NCI-H146 treated with DMSO at 0.1 percent for 48 hours (cell line): ENCODE results near the gene KRTCAP2.

Source experiments
- DNase-seq: peaks from one replicate; lab custom pipeline; 2025; ENCODE audit not compliant: unreplicated experiment; lab: John Stamatoyannopoulos, UW

The KRTCAP2 gene

DNA sequence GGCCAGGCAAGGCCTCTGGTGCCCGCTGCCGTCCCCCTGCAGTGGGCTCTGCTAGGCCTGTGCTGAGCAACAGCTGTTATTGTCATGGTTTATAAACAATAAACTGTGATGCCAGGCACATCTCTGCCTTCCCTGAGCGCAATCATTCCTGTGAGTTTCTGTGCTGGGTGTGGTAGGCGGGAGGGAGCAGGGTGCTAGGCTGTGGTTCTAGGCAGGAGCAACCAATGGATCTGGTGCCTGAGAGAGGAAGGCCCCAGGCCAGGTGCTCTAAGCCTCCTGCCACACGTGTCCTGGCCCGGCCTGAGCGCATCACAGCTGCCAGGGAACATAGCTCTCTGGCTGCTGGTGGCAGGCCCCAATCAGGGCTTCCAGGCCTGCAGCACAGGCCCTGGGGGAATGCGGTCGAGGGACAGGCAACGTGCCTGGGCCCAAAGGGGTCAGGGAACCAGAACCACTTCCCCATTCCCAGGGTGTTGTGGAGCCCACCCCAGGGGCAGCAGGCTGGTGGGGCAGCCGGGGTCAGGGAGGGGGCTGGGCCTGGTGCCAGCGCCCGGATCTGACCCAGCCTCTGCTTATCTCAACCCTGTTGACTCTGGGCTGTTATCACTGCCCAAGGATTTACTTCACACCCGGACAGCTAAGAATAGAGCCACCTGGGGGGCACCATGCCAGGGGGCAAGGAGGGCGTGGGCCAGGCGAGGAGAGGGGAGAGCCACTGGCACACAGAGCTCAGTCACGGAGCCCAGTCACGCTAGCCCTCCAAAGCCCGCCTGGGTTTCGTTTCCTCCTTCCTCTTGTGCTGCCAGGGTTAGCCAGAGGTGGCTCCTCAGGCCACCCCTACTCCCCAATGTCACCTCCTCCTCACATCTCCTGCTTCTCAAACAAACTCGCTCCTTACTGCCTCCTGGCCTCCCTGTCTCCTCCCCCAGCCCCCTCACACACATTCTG lies 12.0 kb upstream of the KRTCAP2 start:
- DNase-seq, result no peak

DNA sequence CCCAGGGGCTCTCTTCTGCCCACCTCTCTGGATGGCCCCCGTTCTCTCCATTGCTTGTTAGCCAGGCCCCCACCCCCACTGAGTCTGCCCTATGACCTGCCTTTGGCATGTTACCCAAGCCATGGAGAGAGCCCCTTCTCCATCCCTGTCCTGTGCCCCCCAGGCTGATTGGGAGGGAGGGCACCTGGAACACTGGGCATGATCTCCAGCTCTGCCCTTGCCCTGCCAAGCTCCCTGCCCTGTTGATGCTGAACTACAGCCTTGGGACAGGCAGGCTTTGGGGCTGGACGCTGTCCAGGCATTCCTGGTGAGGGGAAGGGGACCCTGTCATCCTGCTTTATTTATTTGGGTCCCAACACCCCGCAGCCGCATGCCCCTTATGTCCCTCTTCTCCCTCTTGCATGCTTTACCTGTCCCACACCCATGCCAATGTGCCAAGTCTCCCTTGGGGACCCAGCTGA lies 11.3 kb upstream of the KRTCAP2 start:
- no peak for DNase-seq

DNA sequence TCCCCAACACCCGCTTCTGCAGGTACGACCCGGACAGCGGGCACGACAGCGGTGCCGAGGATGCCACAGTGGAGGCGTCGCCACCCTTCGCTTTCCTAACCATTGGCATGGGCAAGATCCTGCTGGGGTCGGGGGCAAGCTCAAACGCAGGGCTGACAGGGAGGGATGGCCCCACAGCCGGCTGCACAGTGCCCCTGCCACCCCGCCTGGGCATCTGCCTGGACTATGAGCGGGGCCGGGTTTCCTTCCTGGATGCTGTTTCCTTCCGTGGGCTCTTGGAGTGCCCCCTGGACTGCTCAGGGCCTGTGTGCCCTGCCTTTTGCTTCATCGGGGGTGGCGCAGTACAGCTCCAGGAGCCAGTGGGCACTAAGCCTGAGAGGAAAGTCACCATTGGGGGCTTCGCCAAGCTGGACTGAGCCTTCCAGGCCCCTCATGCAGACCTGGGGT lies 10.7 kb upstream of the KRTCAP2 start:
- DNase-seq, result no peak

DNA sequence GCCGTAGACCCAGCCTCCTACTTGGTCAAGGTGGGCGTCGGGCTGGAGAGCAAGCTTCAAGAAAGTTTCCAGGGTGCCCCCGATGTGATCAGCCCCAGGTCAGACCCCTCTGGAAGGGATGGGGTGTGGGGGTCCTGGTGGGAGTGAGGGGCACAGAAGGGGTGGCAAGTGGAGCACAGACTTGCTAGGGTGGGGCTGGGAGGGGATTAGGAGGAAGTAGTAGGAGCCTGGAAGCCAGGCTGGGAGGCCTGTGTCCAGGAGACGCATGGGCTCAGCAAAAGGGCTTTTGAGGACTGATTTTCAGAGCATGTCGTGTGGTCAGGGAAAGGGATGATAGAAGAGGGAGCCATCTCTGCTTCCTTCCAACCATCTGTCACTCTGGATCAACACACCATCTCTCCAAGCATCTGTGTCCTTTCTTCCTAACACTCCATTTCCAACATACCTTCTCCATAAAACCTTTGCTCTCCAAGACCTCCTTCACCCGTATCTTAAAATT lies 9.0 kb upstream of the KRTCAP2 start:
- DNase-seq, result no peak

DNA sequence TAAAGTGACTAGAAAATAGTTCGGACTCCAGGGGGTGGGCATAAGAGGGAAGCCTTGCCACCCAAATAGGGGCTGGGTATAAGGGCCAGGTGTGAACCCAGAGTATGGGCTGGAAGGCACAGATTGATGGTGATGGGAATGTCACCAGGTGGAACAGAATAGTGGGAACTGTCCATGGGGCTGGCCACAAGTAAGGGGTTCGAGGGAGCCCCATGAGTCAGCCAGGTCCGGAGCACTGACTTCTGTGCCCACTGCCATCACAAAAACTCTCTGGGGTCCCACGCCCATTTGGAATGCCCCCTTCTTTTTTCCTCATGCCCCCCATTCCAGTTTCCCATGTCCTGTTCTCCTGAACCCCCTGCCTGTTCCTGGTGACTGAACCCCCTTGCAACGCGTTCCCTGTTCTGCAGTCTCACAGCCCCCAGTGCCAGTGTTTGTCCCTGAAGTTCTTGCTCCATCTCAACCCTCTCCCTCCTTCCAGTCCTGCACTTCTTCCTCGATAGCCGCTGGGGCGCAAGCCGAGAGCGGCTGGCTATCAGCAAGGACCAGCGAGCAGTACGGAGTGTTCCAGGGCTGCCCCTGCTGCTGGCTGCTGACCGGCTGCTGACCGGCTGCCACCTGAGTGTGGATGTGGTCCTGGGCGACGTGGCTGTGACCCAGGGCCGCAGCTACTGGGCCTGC lies 8.4 kb upstream of the KRTCAP2 start:
- DNase-seq, result no peak

DNA sequence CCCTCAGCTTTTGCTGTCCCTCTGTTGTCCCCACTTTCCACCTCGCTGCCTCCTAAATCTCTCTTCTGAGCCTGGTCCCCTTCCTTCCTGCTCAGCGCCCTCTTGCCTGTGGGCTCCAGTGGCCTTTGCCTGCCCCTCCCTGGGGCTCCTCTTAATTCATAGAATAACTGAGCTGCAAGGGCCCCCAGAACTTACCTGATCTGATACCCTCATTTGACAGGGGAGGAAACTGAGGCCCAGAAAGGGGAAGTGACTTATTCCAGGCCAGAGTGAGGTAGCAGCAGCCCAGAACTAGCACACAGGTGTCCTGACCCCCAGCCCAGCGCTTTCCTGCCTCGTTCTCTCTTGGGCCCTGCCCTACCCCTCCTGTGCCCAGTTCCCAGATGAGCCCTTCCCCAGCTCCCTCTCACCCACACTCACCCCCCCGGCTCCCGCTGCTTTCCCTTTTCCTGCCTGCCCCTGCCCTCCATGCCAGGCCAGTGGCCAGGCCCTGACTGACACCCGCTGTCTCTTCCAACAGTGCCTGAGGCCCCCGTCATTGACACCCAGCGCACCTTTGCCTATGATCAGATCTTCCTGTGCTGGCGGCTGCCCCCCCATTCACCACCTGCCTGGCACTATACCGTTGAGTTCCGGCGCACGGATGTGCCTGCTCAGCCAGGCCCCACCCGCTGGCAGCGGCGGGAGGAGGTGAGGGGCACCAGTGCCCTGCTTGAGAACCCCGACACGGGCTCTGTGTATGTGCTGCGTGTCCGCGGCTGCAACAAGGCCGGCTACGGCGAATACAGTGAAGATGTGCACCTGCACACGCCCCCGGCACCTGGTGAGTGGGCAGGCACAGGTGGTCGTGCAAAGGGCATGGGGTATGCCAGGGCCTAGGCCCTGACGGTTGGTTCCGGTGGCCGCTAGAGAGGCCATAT lies 6.3 kb upstream of the KRTCAP2 start:
- DNase-seq, result no peak

DNA sequence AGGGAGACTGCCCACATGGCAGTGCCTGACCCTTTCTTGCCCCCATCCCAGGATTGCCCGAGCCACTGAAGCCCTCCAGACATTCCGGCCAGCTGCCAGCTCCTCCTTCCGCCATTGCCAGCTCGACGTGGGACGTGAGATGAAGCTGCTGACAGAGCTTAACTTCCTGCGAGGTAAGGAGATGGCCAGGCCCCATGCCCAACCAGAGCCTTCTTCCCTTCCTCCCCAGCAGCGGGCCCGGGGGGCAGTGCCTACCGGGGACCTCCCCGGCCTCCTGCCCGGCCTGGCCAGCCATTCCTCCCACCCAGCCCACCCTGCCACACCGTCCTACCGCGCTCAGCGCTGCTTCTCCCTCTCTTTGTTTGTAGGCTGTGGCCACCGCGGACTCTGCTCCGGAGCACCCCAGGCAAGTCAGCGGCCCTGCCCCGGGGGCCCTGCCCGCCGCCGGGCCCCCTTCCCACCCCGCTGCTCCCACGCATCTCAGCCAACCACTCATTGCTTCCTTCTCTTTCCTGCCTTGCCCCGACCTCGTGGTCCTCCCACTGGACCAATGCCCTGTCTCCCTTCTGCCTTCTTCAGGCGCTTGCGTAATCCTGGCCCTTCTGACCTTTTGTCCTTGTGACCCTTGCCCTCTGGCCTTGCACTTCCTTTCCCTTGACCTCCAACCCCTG lies 5.5 kb upstream of the KRTCAP2 start:
- no peak for DNase-seq

DNA sequence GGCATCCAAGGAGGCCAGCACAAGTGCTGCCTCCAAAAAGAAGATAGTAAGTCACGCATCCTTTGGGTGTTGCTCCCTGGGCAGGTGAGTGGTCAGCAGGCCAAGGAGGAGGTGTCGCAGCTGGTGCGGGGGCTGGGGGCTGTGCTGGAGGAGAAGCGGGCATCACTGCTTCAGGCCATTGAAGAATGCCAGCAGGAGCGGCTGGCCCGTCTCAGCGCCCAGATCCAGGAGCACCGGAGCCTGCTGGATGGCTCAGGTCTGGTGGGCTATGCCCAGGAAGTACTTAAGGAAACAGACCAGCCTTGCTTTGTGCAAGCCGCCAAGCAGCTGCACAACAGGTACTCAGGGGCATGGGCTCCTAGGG lies 4.8 kb upstream of the KRTCAP2 start:
- no peak for DNase-seq

DNA sequence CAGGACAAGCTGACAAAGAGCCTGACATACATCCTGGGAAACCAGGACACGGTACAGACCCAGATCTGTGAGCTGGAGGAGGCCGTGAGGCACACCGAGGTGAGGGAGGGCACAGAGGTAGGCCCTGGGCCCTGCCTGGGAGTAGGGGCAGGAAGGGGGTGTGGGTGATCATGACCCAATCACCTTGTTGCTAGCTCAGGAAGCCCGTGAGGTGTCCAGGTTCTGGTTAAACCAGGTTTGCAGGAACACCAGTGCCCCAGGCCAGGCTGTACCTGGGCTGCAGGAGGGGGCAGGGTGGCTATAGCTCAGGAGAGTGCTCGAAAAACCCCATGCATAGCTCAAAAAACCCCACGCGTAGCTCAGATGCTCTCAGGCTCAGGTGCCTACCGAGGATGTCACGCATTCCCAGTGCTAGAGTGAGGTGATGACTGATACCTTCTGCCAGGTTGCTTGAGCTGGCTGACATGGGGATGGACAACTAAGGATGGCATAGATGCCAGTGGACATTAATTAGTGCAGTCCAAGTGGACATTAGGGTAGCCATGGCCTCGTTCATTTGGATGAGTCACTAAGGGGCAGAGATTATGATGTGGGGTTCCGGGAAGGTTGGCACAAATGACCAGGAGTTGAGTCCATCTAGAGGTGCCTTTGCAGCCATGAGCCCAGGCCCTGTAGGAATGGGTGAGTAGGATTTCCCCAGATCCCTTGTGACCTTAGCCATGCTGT lies 4.3 kb upstream of the KRTCAP2 start:
- DNase-seq, result no peak

DNA sequence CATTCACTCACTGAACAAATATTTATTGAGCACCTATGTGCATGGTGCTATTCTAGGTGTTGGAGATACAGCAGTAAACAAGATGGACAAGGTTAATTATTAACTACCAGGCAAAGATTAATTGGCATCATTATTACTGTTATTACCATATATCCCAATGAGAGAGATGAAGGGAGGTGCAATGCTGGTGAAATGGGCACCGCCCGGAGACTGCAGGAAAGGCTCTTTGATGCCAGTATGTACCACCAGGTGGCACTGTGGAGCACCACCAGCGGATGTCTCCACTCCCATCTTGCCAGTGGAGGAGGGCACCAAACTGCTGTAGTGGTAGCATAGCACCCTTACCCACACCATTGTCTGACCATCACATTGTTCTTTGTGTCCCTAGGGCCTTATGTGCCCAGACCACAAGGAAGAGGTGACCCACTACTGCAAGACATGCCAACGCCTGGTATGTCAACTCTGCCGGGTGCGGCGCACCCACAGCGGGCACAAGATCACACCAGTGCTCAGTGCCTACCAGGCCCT lies 3.5 kb upstream of the KRTCAP2 start:
- peak; percentile 38 for DNase-seq

DNA sequence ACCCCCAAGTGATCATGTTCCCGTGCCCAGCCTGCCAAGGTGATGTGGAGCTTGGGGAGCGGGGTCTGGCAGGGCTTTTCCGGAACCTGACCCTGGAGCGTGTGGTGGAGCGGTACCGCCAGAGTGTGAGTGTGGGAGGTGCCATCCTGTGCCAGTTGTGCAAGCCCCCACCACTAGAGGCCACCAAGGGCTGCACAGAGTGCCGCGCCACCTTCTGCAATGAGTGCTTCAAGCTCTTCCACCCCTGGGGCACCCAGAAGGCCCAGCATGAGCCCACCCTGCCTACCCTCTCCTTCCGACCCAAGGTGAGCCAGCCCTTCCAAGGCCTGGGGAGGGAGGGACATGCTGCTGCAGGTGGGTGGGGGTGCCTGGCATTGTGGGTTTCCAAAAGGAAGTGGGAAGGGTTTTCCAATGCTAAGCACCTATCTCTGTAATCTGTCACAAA lies 2.8 kb upstream of the KRTCAP2 start:
- no peak for DNase-seq

DNA sequence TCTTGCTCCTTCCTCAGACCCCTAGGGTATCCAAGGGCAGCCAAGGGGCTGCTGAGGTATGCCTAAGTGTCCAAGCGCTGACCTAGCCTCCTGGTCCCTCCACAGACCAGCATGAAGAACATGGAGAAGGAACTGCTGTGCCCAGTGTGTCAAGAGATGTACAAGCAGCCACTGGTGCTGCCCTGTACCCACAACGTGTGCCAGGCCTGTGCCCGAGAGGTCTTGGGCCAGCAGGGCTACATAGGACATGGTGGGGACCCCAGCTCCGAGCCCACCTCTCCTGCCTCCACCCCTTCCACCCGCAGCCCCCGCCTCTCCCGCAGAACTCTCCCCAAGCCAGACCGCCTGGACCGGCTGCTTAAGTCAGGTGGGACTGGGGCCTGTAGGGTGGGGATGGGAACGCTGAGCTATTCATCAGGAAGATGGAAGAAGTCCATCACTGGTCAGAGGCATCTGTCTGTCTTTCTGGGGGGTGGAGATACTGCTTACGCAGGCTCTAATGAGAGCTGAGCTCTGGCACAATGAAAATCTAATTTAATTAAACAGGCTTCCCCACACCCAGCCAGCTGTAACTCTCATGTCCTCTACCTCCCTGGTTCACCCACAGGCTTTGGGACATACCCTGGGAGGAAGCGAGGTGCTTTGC lies 2.3 kb upstream of the KRTCAP2 start:
- DNase-seq, result no peak

DNA sequence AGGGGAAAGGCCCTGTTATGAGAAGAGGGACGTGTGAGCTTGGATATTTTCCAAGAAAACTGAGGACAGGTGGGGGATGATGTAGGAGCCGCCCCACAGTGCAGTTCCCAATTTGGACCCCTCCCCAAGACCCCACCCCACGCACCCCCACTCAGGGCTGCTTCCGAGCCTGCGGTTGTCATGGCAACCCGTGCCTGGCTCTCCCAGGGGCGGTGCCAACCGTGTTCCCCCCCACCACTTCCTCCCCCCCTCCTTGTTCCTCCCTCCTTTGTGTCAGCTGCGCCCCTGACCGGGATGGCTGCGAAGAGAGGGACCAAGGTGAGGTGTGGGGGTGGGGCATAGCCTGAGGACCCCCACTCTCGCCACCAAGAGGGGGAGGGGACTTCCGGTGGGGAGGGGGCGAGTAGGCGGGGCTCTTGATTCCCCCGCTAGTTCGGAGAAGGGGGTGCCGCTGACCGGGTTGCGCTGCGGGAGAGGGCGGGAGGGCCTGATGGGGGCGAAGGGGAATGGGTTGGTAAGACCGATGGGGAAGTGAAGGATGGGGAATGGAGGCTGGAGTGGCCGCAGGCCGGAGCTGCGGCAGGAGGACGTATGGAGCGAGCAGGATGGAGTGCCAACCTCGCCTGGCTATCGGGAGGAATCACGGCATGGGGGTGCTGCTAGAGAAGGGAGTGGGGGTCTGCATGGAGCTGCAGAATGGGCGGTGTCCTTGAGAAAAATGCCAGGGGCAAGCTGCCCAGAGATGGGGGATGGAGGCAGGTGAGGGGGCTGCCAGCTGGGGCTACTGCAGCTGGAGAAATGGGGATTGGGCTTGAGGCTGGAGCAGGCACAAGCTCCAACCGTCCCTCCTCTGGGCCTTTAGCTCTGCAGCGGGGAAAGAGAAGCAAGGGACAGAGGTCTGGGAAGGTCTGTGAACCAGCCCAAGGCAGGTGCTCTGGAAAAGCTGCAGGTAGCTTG lies 1.5 kb upstream of the KRTCAP2 start:
- DNase-seq, result peak; percentile 62

DNA sequence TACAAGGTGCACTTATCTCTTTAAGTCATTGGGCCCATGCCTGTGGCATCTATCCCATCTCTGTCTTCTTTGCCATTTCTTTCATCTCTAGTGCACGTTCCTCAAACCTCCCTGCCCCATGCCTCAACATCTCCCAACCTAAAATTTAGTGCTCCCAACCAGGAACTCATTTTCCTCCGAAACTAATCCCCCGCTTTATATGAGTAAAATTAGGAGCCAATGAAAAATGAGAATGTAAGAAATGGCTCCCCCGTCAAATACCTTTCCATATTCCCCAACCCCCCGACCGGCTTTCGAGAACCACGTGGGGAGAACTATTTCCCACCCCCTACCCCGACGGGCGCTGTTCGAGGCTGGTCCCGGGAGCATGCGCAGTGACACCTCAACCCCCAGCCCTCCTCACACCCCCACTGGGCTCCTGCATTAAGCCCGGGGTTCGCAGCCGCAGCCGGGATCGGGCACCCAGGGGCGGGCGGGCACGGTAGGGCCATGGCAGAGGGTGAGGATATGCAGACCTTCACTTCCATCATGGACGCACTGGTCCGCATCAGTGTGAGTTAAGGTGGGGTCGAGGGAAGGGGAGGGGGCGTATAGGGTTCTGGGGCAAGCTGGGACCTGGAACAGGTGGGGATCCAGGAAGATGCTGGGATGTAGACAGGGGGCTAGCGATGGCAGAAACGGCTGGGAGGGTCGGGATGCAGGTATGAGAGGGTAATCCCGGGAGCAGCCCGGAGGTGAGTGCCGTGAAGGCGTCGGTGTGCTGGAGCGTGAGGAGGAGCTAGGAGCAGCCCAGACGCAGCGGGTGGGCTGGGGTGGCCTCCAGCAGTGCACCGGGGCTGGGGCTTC lies 597 bp upstream of the KRTCAP2 start, which contains the start of gene TRIM46:
Gene TRIM46, plus strand, starts transcription at position 372 of the 846 bp plus-strand sequence. Its CDS starts 118 bp downstream, at position 490.
- DNase-seq, result peak; percentile 62

DNA sequence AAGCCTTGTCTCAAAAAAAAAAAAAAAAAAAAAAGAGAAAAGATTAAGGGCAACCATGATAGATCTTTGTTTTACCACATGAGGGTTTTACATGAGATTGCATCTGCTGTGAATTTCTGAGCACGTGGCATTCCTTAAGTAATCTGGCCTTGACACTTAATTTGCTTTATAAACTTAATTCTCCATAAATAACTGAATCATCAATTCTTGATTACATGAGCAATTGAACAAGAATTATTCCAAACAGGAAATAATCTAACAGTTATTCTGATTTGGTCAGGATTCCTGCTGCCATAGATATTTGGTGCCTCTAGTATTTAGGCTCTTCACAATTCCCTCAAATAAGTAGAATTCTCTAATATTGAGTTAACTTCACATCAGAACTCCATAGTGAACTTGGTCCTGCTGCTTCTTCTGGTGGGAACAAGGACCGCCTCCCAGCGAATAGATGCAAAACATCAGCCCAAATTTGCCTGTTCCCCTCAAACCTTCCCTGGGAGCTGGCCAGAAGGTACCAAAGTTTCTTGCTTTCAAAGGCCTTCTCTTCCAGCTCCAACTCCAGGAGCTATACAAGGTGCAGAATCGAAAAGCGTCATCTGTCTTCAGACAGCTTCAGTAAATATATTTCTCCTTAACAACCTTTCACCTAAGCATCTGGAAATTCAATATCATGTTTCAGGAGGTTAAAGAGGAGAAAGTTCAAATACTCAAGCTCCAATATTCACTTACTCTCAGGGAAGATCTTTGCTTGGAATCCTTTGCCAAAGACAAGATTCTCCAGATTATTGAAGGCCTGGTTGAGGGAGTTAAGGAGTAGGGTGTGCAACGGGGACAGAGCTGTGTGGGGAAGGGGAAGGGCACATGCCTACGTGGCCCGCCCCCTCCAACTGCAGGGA lies 1.0 kb downstream of the KRTCAP2 start:
- DNase-seq, result no peak

DNA sequence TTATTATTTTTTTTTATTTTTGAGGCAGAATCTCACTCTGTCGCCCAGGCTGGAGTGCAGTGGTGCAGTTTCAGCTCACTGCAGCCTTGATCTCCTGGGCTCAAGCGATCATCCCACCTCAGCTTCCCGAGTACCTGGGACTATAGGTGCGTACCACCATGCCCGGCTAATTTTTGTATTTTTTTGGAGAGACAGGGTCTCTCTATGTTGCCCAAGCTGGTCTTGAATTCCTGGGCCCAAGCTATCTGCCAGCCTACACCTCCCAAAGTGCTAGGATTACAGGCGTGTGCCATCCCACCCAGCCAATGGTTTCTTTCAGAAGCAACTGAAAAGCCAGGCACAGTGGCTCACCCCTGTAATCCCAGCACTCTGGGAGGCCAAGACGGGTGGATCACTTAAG lies 2.3 kb downstream of the KRTCAP2 start:
- no peak for DNase-seq
